IPS-15b (cell line): Measurements from ENCODE around the gene HERC5.
A peak's percentile ranks its signal among the peaks of the same experiment; 100 is the strongest.
"Not testable (repeated sequence)": the region's sequence is repeated elsewhere in the genome, so short reads cannot be mapped to it uniquely, and the experiment has no call there.

ENCODE experiments used
- H3K27me3 ChIP-seq: one replicate; pipeline ENCODE4 v1.6.1; 2013; ENCODE audit warnings: low read length; ENCODE audit not compliant: control insufficient read depth, insufficient read depth
- H3K36me3 ChIP-seq: one replicate; pipeline ENCODE4 v1.6.1; 2013; ENCODE audit warnings: low read length; ENCODE audit not compliant: control insufficient read depth, insufficient read depth
- H3K4me1 ChIP-seq: one replicate; pipeline ENCODE4 v1.6.1; 2013; ENCODE audit warnings: mild to moderate bottlenecking, low read length; ENCODE audit not compliant: control insufficient read depth, insufficient read depth
- H3K4me3 ChIP-seq: one replicate; pipeline ENCODE4 v1.5.1; 2013; ENCODE audit warnings: low read depth, low read length
- H3K9ac ChIP-seq: one replicate; pipeline ENCODE4 v1.6.1; 2013; ENCODE audit warnings: low read depth, mild to moderate bottlenecking, low read length
- H3K9me3 ChIP-seq: one replicate; pipeline ENCODE4 v1.6.1; 2013; ENCODE audit warnings: mild to moderate bottlenecking, low read length; ENCODE audit not compliant: control insufficient read depth, insufficient read depth

Gene HERC5

DNA sequence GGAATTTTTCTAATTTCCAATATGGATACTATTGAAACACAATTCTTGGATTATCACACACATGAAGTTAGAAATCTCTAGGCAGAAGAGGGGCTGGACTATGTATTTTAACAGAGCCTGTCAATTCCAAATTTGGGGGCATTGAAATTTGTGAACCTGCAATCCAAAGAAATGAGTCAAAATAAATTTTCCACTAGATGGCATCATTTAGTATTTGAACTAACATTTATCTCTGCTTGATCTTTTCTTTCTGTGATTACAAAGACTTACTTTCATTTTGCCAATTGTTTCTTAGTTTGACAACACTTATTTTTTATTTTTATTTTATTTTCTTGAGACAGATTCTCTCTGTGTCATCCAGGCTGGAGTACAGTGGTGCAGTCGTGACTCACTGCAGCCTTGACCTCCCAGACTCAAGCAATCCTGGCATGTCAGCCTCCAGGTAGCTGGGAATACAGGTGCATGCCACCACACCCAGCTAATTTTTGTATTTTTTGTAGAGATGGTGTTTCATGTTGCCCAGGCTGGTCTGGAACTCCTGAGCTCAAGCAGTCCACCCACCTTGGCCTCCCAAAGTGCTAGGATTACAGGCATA is 69.4 kb downstream of the HERC5 start:
- H3K9me3 ChIP-seq = no peaks in the 10 kb centered on the region
- peaks cover 2% of the 10 kb centered on the region for H3K36me3 ChIP-seq
- no peak overlapping the region for H3K4me3 ChIP-seq
- peaks cover 3% of the 10 kb centered on the region for H3K4me1 ChIP-seq
- no peak overlapping the region for H3K9ac ChIP-seq
- no peaks in the 10 kb centered on the region for H3K27me3 ChIP-seq

DNA sequence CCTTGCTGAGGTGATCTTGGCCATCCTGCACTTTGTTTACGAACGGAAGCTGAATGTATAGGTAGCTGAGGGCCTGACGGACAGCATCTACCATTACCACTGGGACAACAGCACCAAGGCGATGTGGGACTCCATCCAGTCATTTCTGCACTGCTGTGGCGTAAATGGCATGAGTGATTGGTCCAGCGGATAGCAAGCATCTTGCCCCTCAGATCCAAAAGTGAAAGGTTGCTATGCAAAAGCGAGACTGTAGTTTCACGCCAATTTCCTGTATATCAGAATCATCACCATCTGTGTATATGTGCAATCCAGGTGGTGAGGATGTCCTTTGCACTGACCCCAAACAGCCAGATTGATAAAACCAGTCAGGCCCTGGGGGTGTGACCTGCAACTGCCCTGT is 70.9 kb downstream of the HERC5 start:
- Histone ChIP-seq H3K4me3 (no peak overlapping the region), H3K9ac (no peak overlapping the region), H3K36me3 (no peaks in the 10 kb centered on the region), H3K27me3 (no peaks in the 10 kb centered on the region), H3K4me1 (peaks cover 3% of the 10 kb centered on the region), H3K9me3 (no peaks in the 10 kb centered on the region)

DNA sequence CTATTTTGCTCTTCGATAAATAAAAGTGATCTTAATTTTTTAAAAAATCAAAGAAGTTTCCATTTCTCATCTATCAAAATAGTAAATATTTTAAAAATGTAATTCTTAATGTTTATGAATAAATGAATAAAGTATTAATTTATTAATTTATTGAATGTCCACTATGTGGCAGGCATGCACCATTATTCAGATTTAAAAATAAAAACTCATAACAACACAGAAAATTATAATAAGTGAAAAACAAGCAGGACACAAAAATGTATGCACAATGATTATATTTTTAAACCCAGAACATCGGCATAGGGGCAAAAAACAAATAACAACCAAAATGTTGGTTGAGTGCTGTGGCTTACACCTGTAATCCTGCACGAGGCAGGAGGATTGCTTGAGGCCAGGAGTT is 71.9 kb downstream of the HERC5 start:
- Histone ChIP-seq H3K9ac (no peak overlapping the region), H3K27me3 (no peaks in the 10 kb centered on the region), H3K9me3 (no peaks in the 10 kb centered on the region), H3K4me1 (peaks cover 8% of the 10 kb centered on the region), H3K36me3 (no peaks in the 10 kb centered on the region), H3K4me3 (no peak overlapping the region)

DNA sequence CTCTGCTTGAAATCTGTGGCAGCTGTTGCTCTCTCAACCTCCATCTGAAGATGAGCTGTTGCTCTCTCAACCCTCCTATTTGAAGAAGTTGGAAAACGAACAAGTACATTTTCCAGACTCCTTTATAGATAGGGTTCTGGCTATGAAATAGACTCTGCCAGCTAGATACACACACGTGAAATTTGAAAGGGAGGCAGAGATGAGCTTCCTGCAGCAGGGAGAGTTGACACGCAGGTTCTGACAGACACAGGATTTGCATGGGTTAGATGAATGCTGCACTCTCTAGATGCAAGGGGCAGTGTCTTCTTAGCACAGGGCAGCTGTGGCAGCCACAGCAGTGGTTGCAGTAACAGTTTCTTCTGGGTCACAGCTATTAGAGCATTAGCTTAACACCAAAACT is 74.6 kb downstream of the HERC5 start:
- Histone ChIP-seq H3K9ac (no peak overlapping the region), H3K36me3 (no peaks in the 10 kb centered on the region), H3K27me3 (no peaks in the 10 kb centered on the region), H3K9me3 (no peaks in the 10 kb centered on the region), H3K4me3 (peak overlapping the region; percentile 50), H3K4me1 (peaks cover 5% of the 10 kb centered on the region)

DNA sequence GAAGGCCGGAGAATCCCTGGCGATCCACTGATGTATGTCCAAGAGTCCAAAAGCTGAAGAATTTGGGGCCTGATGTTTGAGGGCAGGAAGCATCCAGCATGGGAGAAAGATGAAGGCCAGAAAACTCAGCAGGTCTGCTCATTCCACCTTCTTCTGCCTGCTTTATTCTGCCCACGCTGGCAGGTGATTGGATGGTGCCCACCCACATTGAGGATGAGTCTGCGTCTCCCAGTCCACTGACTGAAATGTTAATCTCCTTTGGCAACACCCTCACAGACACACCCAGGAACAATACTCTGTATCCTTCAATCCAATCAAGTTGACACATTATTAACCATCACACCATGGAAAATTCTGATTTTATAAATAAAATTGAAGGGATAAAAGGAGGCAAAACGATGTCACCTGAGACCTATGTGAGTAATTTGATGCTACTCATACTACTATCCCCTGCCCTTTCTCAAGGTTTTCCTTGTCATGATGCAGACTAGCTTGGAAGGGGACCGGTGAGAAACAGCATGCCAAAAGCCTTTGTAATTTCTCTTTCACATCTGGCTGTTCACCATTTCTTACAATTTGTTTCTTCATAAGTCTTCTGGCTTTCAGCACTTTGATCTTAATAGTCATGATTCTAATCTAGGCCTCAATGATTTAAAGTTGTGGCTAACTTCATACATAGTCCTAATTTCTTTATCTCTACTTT is 76.3 kb downstream of the HERC5 start:
- peak overlapping the region; percentile 50 for H3K4me3 ChIP-seq
- H3K9me3 ChIP-seq = no peaks in the 10 kb centered on the region
- H3K36me3 ChIP-seq = no peaks in the 10 kb centered on the region
- H3K4me1 ChIP-seq = peaks cover 5% of the 10 kb centered on the region
- no peak overlapping the region for H3K9ac ChIP-seq
- no peaks in the 10 kb centered on the region for H3K27me3 ChIP-seq

DNA sequence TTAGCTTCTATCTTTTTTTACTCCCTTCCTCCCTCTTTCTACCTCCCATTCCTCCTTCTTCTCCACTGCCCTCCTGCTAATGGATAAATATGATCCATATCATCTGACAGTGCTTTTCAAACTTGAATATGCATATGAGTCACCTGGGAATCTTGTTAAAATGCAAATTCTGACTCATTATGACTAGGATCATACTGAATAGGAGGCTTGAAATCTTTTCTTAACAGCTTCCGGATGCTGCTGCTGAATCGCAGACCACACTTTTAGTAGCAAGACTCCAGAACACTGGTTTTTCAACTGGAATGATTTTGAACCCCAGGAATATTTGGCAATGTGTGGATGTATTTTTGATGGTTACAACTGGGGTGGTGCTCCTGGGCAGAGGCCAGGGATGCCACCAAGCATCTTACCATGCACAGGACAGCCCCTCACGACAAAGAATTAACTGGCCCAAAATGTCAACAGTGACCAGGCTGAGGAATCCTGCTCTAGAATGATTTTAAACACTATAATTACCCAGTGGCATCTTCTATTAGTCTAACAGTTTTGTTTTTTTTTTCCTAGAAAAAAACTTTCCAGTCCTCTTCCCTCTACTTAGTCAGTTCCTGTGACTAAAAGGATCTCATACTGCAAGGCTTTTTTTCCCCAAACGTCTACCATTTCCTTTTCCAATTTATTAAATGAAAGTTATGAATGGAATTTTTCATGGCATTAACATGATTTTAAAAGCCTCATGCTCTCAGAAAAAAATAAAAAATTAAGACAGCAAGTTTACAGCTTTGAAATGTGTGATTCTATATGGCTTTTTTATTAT is 77.2 kb downstream of the HERC5 start:
- H3K9me3 ChIP-seq = no peaks in the 10 kb centered on the region
- H3K4me1 ChIP-seq = peaks cover 5% of the 10 kb centered on the region
- no peak overlapping the region for H3K4me3 ChIP-seq
- H3K27me3 ChIP-seq = no peaks in the 10 kb centered on the region
- H3K36me3 ChIP-seq = no peaks in the 10 kb centered on the region
- no peak overlapping the region for H3K9ac ChIP-seq

DNA sequence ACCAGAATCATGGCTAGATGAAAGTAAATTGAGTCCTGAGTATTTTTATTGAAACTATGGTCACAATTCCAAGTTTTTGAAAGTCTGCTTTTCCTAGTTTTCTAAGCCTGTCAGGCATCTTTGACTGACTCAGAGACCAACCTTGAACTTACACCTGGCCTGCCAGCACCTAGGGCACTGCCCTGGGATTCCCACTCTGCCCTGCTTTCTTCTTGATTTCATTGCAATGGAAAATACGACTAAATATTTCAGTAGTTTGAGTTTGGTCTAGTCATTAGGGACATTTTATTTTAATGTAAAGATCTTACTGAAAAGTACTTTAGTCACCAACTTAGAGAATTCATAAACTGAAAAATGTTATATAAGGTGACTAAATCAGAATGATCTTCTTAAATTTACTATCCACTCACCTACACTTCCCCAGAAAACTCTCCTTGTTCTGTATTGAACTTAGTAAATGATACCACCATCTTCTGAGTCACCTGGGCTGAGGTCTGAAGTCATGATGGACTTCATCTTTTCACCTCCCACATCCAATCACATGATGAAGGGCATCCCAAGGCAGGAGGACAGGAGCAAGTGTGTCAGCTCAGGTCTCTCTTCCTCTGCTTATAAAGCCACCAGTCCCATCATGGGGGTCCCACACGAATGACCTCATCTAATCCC is 78.3 kb downstream of the HERC5 start:
- H3K27me3 ChIP-seq = no peaks in the 10 kb centered on the region
- H3K9me3 ChIP-seq = no peaks in the 10 kb centered on the region
- H3K9ac ChIP-seq = no peak overlapping the region
- no peaks in the 10 kb centered on the region for H3K36me3 ChIP-seq
- H3K4me1 ChIP-seq = peaks cover 5% of the 10 kb centered on the region
- no peak overlapping the region for H3K4me3 ChIP-seq

DNA sequence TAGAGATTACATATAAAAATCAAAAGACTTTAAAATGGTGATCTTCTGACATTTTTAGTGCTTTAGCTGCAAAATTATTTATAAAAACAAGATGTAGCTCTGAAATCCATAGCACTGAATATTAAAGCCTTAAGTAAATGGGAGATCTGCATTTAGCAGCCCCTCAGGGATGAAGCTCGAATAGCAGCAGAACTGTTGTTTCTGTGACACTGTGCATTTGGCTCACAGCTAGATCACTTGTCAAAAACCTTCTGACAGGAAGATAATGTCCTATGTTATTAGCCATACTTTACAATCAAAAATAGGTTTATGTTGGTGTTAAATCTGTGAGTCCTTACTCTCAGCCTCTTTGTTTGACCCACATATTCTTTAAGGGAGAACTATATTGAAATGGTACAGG is 80.8 kb downstream of the HERC5 start:
- H3K4me1 ChIP-seq = peaks cover 5% of the 10 kb centered on the region
- no peak overlapping the region for H3K4me3 ChIP-seq
- no peak overlapping the region for H3K9ac ChIP-seq
- no peaks in the 10 kb centered on the region for H3K9me3 ChIP-seq
- H3K27me3 ChIP-seq = no peaks in the 10 kb centered on the region
- H3K36me3 ChIP-seq = no peaks in the 10 kb centered on the region

DNA sequence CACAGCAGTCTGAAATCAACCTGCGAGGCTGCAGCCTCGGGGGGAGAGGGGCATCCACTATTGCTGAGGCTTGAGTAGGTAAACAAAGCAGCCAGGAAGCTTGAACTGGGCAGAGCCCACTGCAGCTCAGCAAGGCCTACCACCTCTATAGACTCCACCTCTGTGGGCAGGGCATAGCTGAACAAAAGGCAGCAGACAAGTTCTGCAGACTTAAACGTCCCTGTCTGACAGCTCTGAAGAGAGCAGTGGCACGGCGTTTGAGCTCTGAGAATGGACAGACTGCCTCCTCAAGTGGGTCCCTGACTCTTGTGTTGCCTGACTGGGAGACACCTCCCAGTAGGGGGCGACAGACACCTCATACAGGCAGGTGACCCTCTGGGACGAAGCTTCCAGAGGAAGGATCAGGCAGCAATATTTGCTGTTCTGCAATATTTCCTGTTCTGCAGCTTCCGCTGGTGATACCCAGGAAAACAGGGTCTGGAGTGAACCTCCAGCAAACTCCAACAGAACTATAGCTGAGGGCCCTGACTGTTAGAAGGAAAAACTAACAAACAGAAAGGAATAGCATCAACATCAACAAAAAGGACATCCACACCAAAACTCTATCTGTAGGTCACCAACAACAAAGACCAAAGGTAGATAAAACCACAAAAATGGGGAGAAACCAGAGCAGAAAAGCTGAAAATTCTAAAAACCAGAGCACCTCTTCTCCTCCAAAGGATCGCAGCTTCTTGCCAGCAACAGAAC is 82.6 kb downstream of the HERC5 start:
- H3K9me3 ChIP-seq = not testable (repeated sequence)

DNA sequence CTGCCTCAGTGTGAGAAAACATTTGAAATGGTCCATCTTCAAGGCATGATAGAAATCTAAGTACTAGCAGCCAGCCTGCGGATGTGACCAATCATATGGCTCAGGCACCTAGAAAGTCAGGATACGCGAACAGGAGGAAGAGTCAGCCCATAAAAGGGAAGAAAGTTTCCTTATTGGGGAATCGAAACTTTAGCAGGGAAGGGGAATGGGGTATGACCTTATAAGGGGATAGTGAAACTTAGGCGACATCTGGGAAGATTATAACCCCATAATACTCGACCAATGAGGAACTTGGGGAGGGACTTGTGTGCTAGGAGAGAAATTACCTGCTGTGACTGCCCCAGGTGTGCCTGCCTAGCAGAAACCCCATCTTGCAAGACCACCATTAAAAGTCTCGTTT is 92.9 kb downstream of the HERC5 start:
- H3K36me3 ChIP-seq = no peaks in the 10 kb centered on the region
- H3K4me1 ChIP-seq = no peaks in the 10 kb centered on the region
- H3K9me3 ChIP-seq = no peaks in the 10 kb centered on the region
- no peak overlapping the region for H3K9ac ChIP-seq
- H3K27me3 ChIP-seq = no peaks in the 10 kb centered on the region
- H3K4me3 ChIP-seq = no peak overlapping the region

More for the DNA sequence above, 82.6 kb downstream of the HERC5 start:
- H3K36me3 ChIP-seq, H3K27me3 ChIP-seq, H3K4me1 ChIP-seq, H3K4me3 ChIP-seq, H3K9ac ChIP-seq: not testable (repeated sequence)
